NCI-H1417 treated with DMSO at 0.1 percent for 48 hours (cell line): ENCODE data around the gene CASP2.
A peak's percentile ranks its signal among the peaks of the same experiment; 100 is the strongest.
"Not testable (repeated sequence)": the region's sequence is repeated elsewhere in the genome, so short reads cannot be mapped to it uniquely, and the experiment has no call there.

ENCODE experiments used
- DNase-seq: peaks from one replicate; lab custom pipeline; 2025; lab: John Stamatoyannopoulos, UW

Gene CASP2

DNA sequence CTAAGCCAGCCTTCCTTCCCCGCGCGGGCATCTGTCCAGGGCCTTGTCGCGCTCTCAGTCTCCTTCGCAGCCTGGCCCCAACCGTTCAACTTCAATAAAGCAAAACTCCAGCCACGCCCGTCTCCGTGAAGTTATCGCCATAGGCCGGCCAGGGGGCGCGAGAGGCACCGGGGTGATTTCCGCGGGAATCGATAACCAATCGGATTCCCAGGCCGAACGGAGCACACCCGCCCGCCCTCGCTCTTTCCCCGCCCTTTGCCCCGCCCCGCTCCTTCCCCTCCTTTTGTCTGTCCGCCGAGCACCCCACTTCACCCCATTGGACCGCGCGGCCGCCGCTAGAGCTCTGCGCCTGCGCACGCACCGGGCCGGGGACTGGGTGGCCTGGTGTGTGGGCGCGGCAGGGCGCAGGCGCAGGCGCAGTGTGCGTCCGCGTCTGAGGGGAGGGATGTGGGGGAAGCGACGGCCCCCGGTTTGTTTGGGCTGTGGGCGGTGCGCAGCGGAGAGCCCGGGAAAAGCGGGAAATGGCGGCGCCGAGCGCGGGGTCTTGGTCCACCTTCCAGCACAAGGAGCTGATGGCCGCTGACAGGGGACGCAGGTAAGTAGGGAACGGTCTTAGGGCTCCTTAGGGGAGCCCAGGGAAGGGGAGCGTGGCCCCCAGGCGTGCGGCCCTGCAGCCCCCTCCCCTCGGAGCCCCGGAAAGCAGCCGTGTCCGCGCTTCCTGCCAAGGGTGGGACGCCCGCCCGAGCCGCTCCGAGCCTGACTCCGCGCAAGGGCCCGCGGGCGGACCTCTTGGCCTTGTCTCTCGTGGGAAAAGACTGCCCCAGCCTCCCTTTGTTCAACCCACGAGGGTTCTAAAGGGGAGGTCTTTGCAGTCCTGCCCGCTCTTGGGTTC lies at the start of gene CASP2:
Gene CASP2 (plus strand): TSS at position 417 of the 892 bp plus-strand sequence. CDS start 105 bp downstream, at position 522.
- DNase-seq: peak; percentile 80

DNA sequence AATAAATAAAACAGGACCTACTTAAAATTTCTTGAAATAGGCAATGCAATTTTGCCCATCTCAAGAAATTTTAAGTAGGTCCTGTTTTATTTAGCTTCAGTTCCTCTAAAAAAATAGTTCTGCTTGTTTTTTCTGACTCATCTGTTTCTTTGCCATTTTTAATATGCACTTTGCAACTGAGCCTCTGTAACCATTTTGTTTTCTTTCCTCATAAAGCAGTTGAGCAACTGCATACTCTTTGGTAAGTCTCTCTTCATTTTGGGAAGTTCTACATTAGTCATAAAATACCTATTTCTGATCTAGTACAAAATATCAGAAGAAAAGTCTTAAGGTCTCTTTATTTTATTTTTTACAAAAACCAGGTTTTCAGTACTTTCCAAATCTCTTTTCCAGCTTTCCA lies 48.3 kb upstream of the CASP2 start:
- no peak for DNase-seq

DNA sequence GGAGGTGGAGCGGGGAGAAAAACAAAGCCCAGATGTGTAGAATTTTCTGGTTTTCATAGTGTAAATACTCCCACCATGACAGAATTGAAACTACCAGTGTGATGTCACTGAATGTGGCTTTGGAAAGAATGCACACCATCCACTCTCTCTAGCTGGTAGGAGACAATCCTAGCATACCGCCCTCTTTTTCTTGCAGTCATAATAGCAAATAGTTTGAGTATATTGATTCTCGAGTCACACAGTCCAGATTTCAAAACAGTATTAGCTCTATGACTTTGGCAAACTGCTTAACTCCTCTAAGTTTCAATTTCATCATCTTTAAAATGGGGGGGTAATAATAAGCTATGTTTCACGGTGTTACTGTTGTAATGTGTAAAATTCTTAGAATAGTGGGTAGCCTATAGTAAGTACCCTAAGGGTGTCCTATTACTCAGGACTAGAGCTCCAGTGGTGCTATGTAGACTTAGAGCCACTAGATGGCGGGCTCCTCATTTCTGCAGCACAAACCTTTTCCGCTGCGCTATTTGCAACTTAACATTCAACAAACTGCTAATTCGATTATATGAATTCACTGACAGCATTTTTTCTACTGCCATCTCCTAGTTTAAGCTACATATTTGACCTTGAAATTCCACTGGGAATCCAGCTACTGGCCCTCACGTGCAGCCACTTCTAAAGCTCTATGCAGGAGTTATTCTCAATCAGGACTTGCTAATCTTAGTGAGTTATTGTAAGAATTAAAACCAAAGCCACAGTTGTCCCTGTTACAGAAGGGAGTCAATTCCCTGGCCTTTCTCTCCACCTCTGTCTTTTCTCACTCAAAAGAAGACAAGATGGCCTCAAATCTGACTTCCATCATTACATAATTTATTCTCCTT lies 47.6 kb upstream of the CASP2 start:
- DNase-seq: peak; percentile 28

DNA sequence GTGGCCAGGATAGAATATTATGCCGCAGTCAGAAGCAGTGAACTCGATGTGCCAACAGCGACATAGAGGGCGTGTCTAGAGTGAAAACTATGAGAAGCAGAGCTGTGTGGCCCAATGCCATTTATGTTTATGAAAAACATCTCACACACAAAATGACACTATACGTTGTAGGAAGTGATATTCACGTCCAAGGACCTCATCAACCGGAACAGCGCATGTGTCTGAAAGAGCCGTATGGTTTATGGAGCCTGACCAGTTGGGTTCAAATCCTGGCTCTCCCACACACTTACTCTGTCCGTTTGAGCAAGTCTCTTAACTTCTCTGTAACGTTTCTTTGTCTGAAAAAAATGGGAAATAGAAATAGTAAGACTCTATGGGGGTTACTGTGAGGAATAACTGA lies 45.8 kb upstream of the CASP2 start:
- no peak for DNase-seq

DNA sequence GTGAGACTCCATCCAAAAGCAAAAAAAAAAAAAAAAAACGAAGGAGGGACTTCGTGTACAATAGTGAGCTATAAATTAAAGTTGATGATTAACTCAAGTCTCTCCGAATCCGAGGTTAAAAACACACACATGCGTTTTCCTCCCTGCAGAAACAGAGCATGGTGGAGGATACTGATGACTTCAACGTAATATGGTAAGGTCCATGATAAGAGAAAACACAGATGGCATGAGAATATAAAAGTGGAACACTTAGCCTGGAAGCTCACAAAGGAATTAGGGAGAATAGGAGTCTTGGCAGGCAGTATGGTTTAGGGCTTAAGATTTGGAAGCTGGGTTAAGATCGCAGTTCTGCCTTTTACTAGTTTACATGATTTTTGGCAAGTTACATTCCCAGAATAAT lies 45.0 kb upstream of the CASP2 start:
- no peak for DNase-seq

DNA sequence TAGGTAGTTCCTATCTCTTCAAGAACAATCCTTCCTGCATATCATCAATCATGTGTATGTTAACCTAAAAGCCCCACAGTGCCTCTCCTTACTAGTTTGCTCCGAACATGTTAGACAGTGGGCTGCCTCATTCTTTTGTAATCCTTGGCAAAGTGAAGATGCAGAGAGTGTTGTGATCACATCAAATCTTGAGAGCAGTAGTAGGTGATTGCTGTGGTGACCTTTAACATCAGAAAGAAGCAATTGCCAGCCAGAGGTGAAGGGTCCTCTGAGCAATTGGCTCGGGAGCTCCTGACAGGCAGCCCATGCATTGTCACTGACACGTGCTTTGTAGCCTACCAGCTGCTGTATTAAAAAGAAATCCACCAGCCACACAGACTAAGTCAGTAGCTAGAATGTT lies 44.5 kb upstream of the CASP2 start:
- DNase-seq: no peak

DNA sequence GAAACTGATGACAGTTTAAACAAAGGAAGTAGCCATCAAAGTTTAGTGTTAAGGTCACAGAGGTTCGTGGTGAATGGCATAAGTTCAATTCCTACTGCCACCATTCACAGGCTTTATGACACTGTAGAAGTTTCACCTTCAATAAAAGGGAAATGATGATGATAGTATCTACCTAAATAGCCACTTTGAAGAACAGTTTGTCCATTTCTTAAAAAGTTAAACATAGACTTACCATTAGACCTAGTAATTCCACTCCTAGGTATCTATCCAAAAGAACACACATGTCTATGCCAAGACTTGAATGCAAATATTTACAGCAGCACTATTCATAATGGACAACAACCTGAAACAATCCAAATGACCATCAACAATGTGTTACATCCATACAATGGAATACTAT lies 43.8 kb upstream of the CASP2 start:
- no peak for DNase-seq

DNA sequence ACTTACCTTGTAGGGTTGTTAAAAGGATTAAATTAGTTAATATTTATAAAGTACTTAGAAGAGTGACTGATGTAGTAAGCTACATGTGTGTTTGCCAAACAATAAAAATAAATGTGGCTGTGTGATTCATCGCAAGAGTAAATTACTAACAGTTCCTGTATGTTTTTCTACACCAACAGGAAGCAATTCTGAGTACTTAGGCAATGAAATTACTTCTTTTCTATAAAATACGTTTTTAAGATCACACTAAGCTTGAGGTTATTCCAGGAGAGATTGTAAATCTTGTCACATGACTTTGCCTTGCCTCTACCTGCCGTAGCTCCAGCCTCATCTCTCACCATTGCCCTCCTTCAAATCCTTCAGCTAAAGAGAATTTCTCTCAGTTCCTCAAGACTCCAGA lies 43.0 kb upstream of the CASP2 start:
- no peak for DNase-seq

DNA sequence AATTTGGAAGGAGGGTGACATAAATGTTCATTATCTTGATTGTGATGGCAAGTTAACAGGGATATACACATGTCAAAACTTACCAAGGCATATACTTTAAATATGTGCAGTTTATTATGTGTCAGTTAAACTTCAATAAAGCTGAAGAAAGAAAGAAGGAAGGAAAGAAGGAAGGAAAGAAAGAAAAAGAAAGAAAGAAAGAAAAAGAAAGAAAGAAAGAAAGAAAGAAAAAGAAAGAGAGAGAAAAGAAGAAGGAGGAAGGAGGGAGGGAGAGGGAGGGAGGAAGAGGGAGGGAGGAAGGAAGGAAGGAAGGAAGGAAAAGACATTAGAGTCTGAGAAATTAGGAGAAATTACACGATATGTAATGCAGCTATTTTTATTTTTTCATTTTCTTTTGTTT lies 40.8 kb upstream of the CASP2 start:
- no peak for DNase-seq

DNA sequence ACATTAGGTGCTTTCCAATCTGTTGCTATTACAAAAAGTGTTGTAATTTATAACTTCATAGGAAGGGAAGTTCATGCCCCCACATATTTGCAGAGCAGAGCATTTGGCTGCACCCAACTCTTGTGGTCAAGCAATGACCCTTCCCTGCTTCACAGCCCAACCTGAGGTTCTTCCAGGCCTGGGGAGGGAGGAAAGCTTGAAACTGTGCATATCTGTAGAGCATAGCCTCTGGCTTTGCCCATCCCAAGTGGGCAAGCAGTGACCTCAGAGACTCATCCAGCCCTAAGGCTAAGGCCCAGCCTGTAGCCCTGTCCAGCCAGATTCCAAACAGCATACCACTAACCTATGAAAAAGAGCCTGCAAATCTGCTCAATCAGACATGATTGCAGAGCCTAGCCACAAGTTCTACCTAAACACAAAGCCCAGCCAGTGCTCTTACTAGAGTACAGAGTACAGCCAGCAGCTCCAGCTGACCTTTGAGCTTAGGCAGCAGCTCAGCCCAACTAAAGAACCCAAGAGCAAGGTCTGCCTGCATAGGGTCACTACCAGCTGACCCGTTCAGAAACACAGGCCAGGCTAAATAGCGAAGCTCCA lies 39.3 kb upstream of the CASP2 start:
- DNase-seq: no peak

DNA sequence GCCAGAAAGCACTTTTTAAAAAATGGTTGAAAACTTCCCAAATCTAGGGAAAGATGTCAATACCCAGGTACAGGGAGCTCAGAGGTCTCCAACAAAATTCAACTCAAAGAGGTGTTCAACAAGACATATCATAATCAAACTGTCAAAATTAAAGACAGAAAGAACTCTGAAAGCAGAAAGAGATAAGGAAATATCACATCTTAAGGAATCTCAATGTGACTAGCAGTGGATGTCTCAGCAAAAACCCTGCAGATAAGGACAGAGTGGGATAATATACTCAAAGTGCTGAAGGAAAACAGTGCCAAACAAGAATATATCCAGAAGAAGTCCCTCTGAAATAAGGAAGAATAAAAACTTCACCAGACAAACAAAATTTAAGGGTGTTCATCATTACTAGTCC lies 38.0 kb upstream of the CASP2 start:
- no peak for DNase-seq

DNA sequence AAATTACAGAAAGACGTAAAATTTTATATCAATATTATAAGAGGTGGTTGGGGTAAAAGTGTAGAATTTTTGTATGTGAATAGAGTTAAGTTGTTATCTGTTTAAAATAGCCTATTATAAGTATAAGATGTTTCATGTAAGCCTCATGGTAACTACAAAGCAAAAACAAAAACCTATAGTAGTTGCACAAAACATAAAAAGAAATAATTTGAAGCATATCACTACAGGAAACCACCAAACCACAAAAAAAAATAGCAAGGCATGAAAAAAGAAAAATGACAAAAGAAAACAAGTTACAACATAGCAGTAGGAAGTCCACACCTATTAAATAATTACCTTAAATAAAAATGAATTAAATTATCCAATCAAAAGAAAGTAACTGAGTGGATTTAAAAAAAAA lies 37.3 kb upstream of the CASP2 start:
- DNase-seq: no peak

DNA sequence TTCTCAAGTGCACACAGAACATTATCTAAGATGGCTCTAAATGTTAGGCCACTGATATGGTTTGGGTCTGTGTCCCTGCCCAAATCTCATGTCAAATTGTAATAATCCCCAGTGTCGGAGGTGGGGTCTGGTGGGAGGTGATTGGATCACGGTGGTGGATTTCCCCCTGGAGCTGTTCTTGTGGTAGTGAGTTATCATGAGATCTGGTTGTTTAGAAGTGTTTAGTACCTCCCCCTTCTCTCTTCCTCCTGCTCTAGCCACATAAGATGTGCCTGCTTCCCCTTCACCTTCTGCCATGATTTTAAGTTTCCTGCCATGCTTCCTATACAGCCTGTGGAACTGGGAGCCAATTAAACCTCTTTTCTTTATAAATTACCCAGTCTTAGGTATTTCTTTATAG lies 36.1 kb upstream of the CASP2 start:
- DNase-seq: no peak

DNA sequence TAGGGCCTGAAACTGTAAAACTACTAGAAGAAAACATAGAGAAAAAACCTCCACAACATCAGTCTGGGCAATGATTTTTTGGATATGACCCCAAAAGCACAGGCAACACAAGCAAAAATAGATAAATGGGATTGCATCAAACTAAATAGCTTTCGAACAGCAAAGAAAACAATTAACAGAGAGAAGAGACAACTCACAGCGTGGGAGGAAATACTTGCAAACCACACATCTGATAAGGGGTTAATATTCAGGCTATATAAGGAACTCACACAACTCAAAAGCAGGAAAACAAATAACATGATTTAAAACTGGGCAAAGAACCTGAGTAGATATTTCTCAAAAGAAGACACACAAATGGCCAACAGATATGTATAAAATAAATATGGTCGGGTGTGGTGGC lies 32.6 kb upstream of the CASP2 start:
- DNase-seq: no peak

DNA sequence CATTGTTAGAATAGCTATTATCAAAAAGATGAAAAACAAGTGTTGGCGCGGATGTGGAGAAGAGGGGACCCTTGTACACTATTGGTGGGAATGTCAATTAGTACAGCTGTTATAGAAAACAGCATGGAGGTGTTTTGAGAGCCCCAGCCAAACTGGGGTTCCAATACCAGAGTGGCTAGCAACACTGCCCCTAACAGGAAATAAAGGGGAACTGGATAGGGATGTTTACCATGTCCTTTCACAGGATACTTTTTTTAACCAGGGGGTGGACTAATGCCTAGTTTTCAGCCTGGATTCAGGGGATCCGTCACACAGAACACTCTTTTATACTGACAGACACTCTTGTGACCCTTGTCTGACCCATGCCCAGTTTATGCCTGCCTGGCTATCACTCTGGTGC lies 31.8 kb upstream of the CASP2 start:
- no peak for DNase-seq

DNA sequence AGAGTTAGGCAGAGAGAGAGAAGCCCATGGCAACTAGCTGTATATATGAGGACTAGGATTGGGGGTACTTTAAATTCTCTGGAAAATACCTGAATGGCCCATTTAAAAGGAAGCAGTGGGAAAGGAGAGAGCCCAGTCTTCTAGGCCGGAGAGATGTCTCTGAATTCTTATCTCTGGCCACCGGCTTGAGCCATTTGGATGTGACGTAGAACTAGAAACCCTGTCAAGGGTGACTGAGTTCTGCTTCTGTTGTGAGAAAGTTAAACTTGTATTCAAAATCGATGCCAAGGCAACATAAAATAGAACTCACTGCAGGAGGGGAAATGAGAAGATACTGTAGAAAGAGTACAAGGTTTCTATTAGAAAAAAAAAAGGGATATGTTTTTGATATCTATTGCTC lies 31.2 kb upstream of the CASP2 start:
- DNase-seq: no peak

DNA sequence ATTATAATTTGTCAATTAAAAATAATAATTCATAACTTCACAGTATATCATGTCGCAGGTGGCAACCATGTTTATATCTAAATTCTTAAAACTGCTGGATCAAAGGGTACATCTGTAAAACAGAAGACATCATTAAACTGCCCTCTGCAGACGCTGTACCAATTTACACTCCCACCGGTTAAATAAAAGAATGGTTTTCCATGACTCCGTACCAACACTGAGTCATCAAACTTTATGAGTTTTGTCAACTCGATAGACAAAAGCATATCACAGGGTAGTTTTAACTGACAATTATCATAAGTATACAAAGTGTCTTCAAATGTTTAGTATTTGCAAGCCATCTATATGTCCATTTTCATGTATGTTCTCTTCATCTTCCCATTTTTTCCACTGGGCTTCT lies 30.6 kb upstream of the CASP2 start:
- no peak for DNase-seq

DNA sequence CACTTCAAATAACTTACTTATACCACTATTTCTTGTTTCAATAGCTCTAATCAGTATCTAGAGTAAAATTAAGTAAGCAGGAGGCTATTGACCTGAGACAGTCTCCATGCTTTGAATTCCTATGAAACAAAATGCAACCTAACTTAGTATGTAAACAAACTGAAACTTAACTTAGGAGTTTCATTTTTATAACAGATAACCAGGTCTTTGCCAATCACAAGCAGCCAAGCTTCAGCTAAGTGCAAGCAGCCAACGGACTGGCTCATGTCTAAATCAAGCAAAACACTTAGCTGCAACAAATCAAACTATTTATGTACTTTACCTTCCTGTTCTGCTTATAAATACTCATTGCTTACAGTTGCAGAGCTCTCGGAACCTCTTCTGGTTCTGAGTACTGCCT lies 29.3 kb upstream of the CASP2 start:
- DNase-seq: no peak

DNA sequence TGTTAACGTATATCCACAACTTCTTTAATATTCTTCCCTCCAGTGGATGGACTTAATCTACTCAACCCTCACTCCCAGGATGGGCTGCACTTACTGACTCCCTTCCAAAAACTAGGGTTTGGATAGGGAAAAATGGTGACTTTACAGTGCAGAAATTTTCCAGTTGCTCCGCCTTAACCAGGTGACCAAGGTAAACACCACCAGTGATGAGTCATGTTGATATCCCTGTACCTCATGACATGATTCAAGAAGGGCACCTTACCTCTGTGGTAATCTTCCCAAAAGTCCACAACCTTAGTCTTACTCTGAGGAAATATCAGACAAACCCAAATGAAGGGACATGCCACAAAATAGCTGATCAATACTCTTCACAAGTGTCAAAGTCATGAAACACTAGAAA lies 28.4 kb upstream of the CASP2 start:
- no peak for DNase-seq

DNA sequence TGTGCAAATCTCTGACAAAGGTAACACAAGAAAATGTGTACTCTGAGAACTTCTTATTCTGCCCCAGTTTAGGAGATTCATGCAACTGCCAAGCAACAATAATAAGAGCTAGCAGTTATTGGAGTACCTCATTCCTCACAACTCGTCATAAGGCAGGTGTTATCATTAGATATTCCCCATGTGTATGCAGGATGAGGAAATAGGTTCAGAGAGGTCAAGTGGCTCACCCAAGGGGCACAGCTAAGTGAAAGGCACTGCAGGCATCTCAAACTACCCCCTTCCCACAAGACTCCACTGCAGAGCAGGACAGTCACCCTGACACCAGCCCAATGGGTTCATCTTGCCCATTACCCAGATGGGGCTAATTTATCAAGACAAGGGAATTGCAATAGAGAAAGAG lies 26.2 kb upstream of the CASP2 start:
- no peak for DNase-seq

DNA sequence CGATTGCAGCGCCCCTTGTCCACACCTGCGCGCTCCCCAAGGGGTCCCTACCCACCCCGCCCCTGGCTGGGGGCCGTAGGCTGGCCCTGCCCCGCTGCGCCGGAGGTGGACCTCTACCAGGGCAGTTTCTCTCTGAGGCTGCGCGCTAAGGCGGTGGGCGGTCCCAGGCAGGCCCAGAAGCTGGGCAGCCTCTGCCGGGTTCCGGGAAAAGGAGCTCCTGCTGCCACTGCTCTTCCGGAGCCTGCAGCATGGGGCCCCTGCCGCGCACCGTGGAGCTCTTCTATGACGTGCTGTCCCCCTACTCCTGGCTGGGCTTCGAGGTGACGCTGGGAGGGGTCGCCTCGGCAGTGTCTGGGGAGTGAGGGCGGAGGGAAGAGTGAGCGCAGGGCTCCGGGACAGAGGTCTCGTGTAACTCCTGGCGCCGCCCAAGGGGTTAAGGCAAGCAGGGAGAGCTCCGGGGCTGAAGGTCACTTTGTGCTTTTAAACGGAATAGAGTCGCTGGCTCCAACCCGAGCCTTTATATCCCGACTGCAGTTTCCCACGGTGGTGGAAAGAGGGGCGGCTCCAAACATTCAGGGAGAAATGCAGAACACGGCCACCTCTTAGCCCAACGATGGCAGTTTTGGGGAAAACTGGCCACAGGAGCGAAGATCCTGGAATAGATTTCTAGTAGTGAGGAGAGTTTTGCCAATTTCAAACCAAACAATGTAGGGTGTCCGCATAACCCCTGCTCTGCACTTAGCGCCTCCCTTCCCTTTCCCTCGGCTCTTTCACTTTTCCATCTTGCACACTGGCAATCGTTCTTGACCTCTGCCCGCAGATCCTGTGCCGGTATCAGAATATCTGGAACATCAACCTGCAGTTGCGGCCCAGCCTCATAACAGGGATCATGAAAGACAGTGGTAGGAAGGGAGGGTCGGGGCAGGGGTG lies 24.6 kb upstream of the CASP2 start, which contains the start of gene GSTK1:
Gene GSTK1 (plus strand): TSS at position 176 of the 930 bp plus-strand sequence. CDS start 73 bp downstream, at position 249.
- DNase-seq: no peak

DNA sequence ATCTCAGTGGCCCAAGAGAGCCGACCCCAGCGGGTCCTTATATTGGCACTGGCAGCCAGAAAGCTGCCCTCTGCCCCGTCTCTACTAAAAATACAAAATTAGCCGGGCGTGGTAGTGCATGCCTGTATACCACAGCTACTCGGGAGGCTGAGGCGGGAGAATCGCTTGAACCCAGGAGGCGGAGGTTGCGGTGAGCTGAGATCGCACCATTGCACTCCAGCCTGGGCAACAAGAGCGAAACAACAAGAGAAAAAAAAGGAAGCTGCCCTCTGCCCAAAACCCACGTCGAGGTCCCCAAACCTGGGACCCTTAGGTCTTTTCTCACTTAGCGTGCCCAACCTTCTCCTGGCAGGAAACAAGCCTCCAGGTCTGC lies 24.0 kb upstream of the CASP2 start:
- not testable (repeated sequence) for DNase-seq
